Measurements from ENCODE around the gene OPCML.

OPCML gene

DNA sequence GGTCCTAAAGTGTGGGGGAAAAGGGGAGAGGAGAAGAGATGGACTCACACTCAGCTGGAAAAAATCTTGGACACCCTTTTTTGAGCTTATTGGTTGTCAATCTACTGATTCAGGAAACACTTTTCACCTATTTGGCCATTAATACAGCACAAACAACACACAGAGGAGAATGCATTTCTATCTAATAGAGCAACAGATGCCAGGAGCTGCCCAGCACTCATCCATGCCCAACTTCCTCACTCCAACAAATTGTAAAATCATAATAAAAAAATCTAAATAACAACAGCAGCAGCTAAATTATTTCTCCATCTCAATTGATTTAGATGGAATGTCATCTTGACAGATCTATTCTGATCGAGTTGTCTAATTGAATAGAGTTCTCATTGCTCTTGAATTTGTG, 628.2 kb downstream of the OPCML start:
- H3K9ac ChIP-seq (ENCODE audit: low read length), result no peak overlapping the region
- no peak overlapping the region for H3K4me3 ChIP-seq (ENCODE audit: low read length)
- no peak for TF ChIP-seq EZH2 (optimal IDR thresholded peaks at IDR 0.05; ENCODE audit: low read depth, low read length)
- no peak for TF ChIP-seq EZH2phosphoT487 (IDR thresholded peaks at IDR 0.05; ENCODE audit: low read length)
- TF ChIP-seq, protein P1, sequence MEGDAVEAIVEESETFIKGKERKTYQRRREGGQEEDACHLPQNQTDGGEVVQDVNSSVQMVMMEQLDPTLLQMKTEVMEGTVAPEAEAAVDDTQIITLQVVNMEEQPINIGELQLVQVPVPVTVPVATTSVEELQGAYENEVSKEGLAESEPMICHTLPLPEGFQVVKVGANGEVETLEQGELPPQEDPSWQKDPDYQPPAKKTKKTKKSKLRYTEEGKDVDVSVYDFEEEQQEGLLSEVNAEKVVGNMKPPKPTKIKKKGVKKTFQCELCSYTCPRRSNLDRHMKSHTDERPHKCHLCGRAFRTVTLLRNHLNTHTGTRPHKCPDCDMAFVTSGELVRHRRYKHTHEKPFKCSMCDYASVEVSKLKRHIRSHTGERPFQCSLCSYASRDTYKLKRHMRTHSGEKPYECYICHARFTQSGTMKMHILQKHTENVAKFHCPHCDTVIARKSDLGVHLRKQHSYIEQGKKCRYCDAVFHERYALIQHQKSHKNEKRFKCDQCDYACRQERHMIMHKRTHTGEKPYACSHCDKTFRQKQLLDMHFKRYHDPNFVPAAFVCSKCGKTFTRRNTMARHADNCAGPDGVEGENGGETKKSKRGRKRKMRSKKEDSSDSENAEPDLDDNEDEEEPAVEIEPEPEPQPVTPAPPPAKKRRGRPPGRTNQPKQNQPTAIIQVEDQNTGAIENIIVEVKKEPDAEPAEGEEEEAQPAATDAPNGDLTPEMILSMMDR (IDR thresholded peaks at IDR 0.05; ENCODE audit: low read length), result no peak
- no peak overlapping the region for H3K27ac ChIP-seq (ENCODE audit: low read length)
- H3K27me3 ChIP-seq (replicated peaks; ENCODE audit: insufficient read depth, low read length), result no peaks in the 10 kb centered on the region
- H3K4me1 ChIP-seq (ENCODE audit: low read length), result no peaks in the 10 kb centered on the region
- no peaks in the 10 kb centered on the region for H3F3A ChIP-seq (ENCODE audit: insufficient read depth, low read length)
- no peak overlapping the region for H3K4me2 ChIP-seq (ENCODE audit: low read depth, low read length)
- H3K36me3 ChIP-seq (replicated peaks; ENCODE audit: insufficient read depth, low read length), result no peaks in the 10 kb centered on the region
- DNase-seq, result no peak
- H2AFZ ChIP-seq (ENCODE audit: low read length), result no peak overlapping the region
- H3K79me2 ChIP-seq (ENCODE audit: low read length), result no peaks in the 10 kb centered on the region
- H3K9me2 ChIP-seq (replicated peaks; ENCODE audit: insufficient read depth, low read length), result no peaks in the 10 kb centered on the region
- H3K9me3 ChIP-seq (replicated peaks; ENCODE audit: insufficient read depth, low read length), result no peaks in the 10 kb centered on the region
- no peaks in the 10 kb centered on the region for H4K20me1 ChIP-seq (ENCODE audit: insufficient read depth, low read length)

DNA sequence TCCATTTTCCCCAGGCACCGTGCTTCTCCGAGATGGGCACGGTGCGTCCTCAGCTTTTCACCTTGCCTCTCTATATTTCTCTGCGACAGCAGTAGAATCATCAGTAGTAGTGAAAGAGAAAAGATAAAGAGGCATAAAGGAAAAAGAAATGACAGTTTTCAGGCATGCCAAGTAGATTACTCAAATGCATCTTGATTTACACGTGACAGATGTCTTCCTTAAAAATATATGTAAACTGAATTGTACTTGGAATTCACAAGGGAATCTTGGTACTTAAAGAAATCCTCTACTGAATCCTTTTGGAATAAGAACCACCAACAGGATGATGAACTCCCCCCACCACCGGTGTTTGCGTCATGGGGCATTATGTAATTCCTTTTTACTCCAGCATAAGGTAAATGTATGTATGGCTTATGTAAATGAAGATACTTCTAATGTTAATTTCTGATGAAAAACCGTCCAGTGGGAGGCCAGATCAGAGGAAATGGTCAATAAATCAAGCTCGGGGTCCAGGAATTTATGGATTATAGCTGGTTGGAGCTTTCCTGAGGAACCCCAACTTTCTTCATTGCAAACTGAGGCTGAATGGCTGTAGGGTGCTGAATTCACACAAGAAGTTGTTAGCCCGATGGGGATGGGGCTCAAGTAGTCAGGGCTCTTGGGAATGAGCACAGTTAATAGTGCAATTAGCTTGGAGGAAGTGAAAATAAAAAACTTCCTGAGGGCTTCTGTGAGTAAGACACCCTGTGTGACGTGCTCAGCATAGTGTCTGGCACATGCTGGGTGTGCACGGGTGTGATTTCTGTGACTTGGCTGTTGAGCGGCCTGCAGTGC, 630.4 kb downstream of the OPCML start:
- Histone ChIP-seq H3K9ac (ENCODE audit: low read length) (no peak overlapping the region), H3K4me1 (ENCODE audit: low read length) (no peaks in the 10 kb centered on the region), H3K27ac (ENCODE audit: low read length) (no peak overlapping the region), H3K27me3 (replicated peaks; ENCODE audit: insufficient read depth, low read length) (no peaks in the 10 kb centered on the region), H3F3A (ENCODE audit: insufficient read depth, low read length) (no peaks in the 10 kb centered on the region), H3K79me2 (ENCODE audit: low read length) (no peaks in the 10 kb centered on the region), H3K4me3 (ENCODE audit: low read length) (no peak overlapping the region), H3K9me2 (replicated peaks; ENCODE audit: insufficient read depth, low read length) (no peaks in the 10 kb centered on the region), H3K36me3 (replicated peaks; ENCODE audit: insufficient read depth, low read length) (no peaks in the 10 kb centered on the region), H2AFZ (ENCODE audit: low read length) (no peak overlapping the region), H4K20me1 (ENCODE audit: insufficient read depth, low read length) (no peaks in the 10 kb centered on the region), H3K9me3 (replicated peaks; ENCODE audit: insufficient read depth, low read length) (no peaks in the 10 kb centered on the region), H3K4me2 (ENCODE audit: low read depth, low read length) (no peak overlapping the region)
- DNase-seq, result no peak
- TF ChIP-seq EZH2 (optimal IDR thresholded peaks at IDR 0.05; ENCODE audit: low read depth, low read length) (no peak), EZH2phosphoT487 (IDR thresholded peaks at IDR 0.05; ENCODE audit: low read length) (no peak)
- TF ChIP-seq, protein P1 (IDR thresholded peaks at IDR 0.05; ENCODE audit: low read length), result no peak

DNA sequence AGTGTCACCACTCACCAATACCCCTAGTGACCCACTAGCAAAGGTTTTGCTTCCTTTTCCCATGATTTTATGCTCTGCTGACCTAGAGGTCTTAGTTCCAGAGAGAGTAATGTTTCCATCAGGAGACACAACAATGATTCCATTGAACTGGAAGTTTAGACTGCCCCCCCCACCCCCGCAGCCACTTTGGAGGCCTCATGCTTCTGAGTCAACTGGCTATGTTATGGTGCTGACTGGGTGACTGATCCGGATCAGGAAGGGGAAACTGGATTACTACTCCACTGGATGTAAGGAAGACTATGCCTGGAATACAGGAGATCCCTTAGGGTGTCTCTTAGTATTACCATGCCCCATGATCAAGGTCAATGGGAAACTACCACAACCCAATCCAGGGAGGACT, 633.6 kb downstream of the OPCML start:
- no peaks in the 10 kb centered on the region for H3F3A ChIP-seq (ENCODE audit: insufficient read depth, low read length)
- no peaks in the 10 kb centered on the region for H3K9me2 ChIP-seq (replicated peaks; ENCODE audit: insufficient read depth, low read length)
- H2AFZ ChIP-seq (ENCODE audit: low read length), result no peak overlapping the region
- no peak for DNase-seq
- H3K27ac ChIP-seq (ENCODE audit: low read length), result no peak overlapping the region
- H3K36me3 ChIP-seq (replicated peaks; ENCODE audit: insufficient read depth, low read length), result no peaks in the 10 kb centered on the region
- no peak overlapping the region for H3K9ac ChIP-seq (ENCODE audit: low read length)
- H3K9me3 ChIP-seq (replicated peaks; ENCODE audit: insufficient read depth, low read length), result no peaks in the 10 kb centered on the region
- H3K4me3 ChIP-seq (ENCODE audit: low read length), result no peak overlapping the region
- H3K79me2 ChIP-seq (ENCODE audit: low read length), result no peaks in the 10 kb centered on the region
- TF ChIP-seq EZH2phosphoT487 (IDR thresholded peaks at IDR 0.05; ENCODE audit: low read length) (no peak), EZH2 (optimal IDR thresholded peaks at IDR 0.05; ENCODE audit: low read depth, low read length) (no peak)
- TF ChIP-seq, protein P1 (IDR thresholded peaks at IDR 0.05; ENCODE audit: low read length), result no peak
- H4K20me1 ChIP-seq (ENCODE audit: insufficient read depth, low read length), result no peaks in the 10 kb centered on the region
- no peaks in the 10 kb centered on the region for H3K4me1 ChIP-seq (ENCODE audit: low read length)
- H3K27me3 ChIP-seq (replicated peaks; ENCODE audit: insufficient read depth, low read length), result no peaks in the 10 kb centered on the region
- no peak overlapping the region for H3K4me2 ChIP-seq (ENCODE audit: low read depth, low read length)
